SK-N-SH (cell line): Measurements from ENCODE around the gene EED. TPM values are rescaled to one million over a fixed set of nuclear protein-coding genes. Genes with fewer than 3 reads are reported as not detected.

Source experiments
- CTCF ChIA-PET: fragments of 300-600, 350-600 bp; formaldehyde crosslinking; extraction: SDS; loops from one replicate; lab custom pipeline; 2021; lab: Yijun Ruan, JAX
- POLR2A ChIA-PET: fragments of 350-600 bp; sonication (Branson Sonifier 250); formaldehyde crosslinking; extraction: SDS; loops from one replicate; lab custom pipeline; 2020; ENCODE audit warnings: antibody characterized with exemption, inconsistent platforms; lab: Yijun Ruan, JAX
- DNase-seq: peaks from one replicate; pipeline ENCODE4 v3.0.0; 2012
- H2AFZ ChIP-seq: fragments of 200-600 bp; sonication (generic); 2 replicates; pipeline ENCODE4 v1.8.1; 2016; ENCODE audit warnings: antibody characterized with exemption, mild to moderate bottlenecking, low read depth
- H3F3A ChIP-seq: fragments of 200-600 bp; sonication (generic); replicated peaks from 2 replicates; pipeline ENCODE3; 2016; ENCODE audit warnings: antibody characterized with exemption, mild to moderate bottlenecking; ENCODE audit not compliant: insufficient read depth
- H3K27ac ChIP-seq, 2 experiments: fragments of 200-500 bp in 1 of 2; fragments of 200-600 bp in 1 of 2; sonication (Bioruptor generic) in 1 of 2; sonication (generic), shearing (Covaris generic) in 1 of 2; 2 replicates each; pipeline versions ENCODE4 v1.5.1 to v1.6.1; 2014 to 2016; ENCODE audit warnings: low read depth in 2 of 2, inconsistent platforms in 1 of 2, low read length in 1 of 2, mild to moderate bottlenecking in 1 of 2, mixed read lengths in 1 of 2
- H3K27me3 ChIP-seq: fragments of 200-600 bp; sonication (generic), shearing (Covaris generic); 2 replicates; pipeline ENCODE4 v1.6.1; 2016; ENCODE audit warnings: mixed run types; ENCODE audit not compliant: insufficient read depth
- H3K36me3 ChIP-seq, 2 experiments: fragments of 200-500 bp in 1 of 2; fragments of 200-600 bp in 1 of 2; sonication (Bioruptor generic) in 1 of 2; sonication (generic) in 1 of 2; replicated peaks in 1 of 2; 2 replicates each; pipeline versions ENCODE3 to v1.5.1; 2014 to 2016; ENCODE audit warnings: low read length in 1 of 2, mild to moderate bottlenecking in 1 of 2; ENCODE audit not compliant: insufficient read depth in 2 of 2, control insufficient read depth in 1 of 2
- H3K4me1 ChIP-seq, 2 experiments: fragments of 200-500 bp in 1 of 2; fragments of 200-600 bp in 1 of 2; sonication (Bioruptor generic) in 1 of 2; sonication (generic), shearing (Covaris generic) in 1 of 2; 2 replicates each; pipeline versions ENCODE4 v1.5.1 to v1.6.1; 2014 to 2016; ENCODE audit warnings: low read depth in 1 of 2, low read length in 1 of 2, mixed run types in 1 of 2; ENCODE audit not compliant: insufficient read depth in 2 of 2, control insufficient read depth in 1 of 2
- H3K4me2 ChIP-seq: fragments of 200-600 bp; sonication (generic), shearing (Covaris generic); 2 replicates; pipeline ENCODE4 v1.6.1; 2017; ENCODE audit warnings: mixed run types
- H3K4me3 ChIP-seq, 2 experiments: fragments of 200-500 bp in 1 of 2; fragments of 200-600 bp in 1 of 2; sonication (Bioruptor generic) in 1 of 2; sonication (generic), shearing (Covaris generic) in 1 of 2; 2 replicates each; pipeline versions ENCODE4 v1.5.1 to v1.8.1; 2014 to 2016; ENCODE audit warnings: low read depth in 2 of 2, inconsistent platforms in 1 of 2, low read length in 1 of 2, mild to moderate bottlenecking in 1 of 2, mixed read lengths in 1 of 2, moderate library complexity in 1 of 2
- H3K79me2 ChIP-seq: fragments of 200-600 bp; sonication (generic); 2 replicates; pipeline ENCODE4 v1.8.1; 2017; ENCODE audit warnings: mild to moderate bottlenecking; ENCODE audit not compliant: insufficient read depth
- H3K9ac ChIP-seq: fragments of 200-600 bp; sonication (generic); 2 replicates; pipeline ENCODE4 v1.6.1; 2017; ENCODE audit warnings: mixed run types
- H3K9me2 ChIP-seq: fragments of 200-600 bp; sonication (generic); 2 replicates; pipeline ENCODE4 v1.6.1; 2017; ENCODE audit warnings: mixed run types
- H3K9me3 ChIP-seq: fragments of 200-600 bp; sonication (generic); 2 replicates; pipeline ENCODE4 v1.6.1; 2017; ENCODE audit warnings: mixed run types, mild to moderate bottlenecking, moderate library complexity
- H4K20me1 ChIP-seq: fragments of 200-600 bp; sonication (generic); 2 replicates; pipeline ENCODE4 v1.6.1; 2017; ENCODE audit warnings: mild to moderate bottlenecking, mixed run types; ENCODE audit not compliant: insufficient read depth
- CHD2 ChIP-seq: fragments of 150-350 bp; IDR thresholded peaks from 2 replicates; pipeline ENCODE4 v1.6.1; 2018; ENCODE audit warnings: low read length; ENCODE audit not compliant: partially characterized antibody
- ELF1 ChIP-seq: IDR thresholded peaks from 2 replicates; pipeline ENCODE4 v1.4.0; 2012
- EP300 ChIP-seq, 2 experiments: IDR thresholded peaks; 2 replicates each; pipeline versions ENCODE4 v1.4.0 to v1.6.1; 2012; ENCODE audit warnings: borderline replicate concordance in 1 of 2, low read depth in 1 of 2, low read length in 1 of 2
- EZH2phosphoT487 ChIP-seq: fragments of 200-600 bp; sonication (generic); IDR thresholded peaks from 2 replicates; pipeline ENCODE4 v1.6.1; 2017; ENCODE audit warnings: low read depth, mixed run types, mild to moderate bottlenecking, antibody characterized with exemption, moderate library complexity, borderline replicate concordance
- GABPA ChIP-seq: IDR thresholded peaks from 2 replicates; pipeline ENCODE4 v1.4.0; 2012; ENCODE audit warnings: low read depth, mild to moderate bottlenecking
- RCOR1 ChIP-seq: fragments of 150-350 bp; IDR thresholded peaks from 2 replicates; pipeline ENCODE4 v1.6.1; 2017; ENCODE audit warnings: antibody characterized with exemption, low read length
- RXRA ChIP-seq: IDR thresholded peaks from 2 replicates; pipeline ENCODE4 v1.4.0; 2012; ENCODE audit warnings: low read depth, mild to moderate bottlenecking, borderline replicate concordance
- SMC3 ChIP-seq: IDR thresholded peaks from 2 replicates; pipeline ENCODE4 v1.6.1; 2012; ENCODE audit warnings: low read depth, low read length, improper control_type of control experiment
- TAF1 ChIP-seq: IDR thresholded peaks from 2 replicates; pipeline ENCODE4 v1.6.1; 2012; ENCODE audit warnings: low read depth, mild to moderate bottlenecking, low read length, moderate library complexity, borderline replicate concordance
- TEAD4 ChIP-seq: IDR thresholded peaks from 2 replicates; pipeline ENCODE4 v1.4.0; 2012; ENCODE audit warnings: mild to moderate bottlenecking, borderline replicate concordance; ENCODE audit not compliant: insufficient read depth
- YY1 ChIP-seq: IDR thresholded peaks from 2 replicates; pipeline ENCODE4 v1.4.0; 2012; ENCODE audit warnings: low read depth, mild to moderate bottlenecking
- polyA plus RNA-seq, 3 experiments: library from polyadenylated mRNA; depleted of rRNA; stranded (reverse); fragments of >200 nt; gene quantifications; 2 replicates each; pipeline ENCODE4 v1.2.3, GENCODE V29; 2012
- TF ChIP-seq, protein P1 (sequence below): fragments of 150-350 bp; IDR thresholded peaks from 2 replicates; pipeline ENCODE4 v1.6.1; 2016; ENCODE audit warnings: mild to moderate bottlenecking, low read depth, low read length
- TF ChIP-seq, protein P2 (sequence below): fragments of 200-600 bp; sonication (generic); IDR thresholded peaks from 2 replicates; pipeline ENCODE4 v1.6.1; 2017; ENCODE audit warnings: antibody characterized with exemption, mild to moderate bottlenecking, moderate library complexity
- TF ChIP-seq, protein P3 (sequence below): IDR thresholded peaks from 2 replicates; pipeline ENCODE4 v1.6.1; 2012; ENCODE audit warnings: mild to moderate bottlenecking, low read depth, low read length, moderate library complexity
- TF ChIP-seq, protein P4 (sequence below): IDR thresholded peaks from 2 replicates; pipeline ENCODE4 v1.4.0; 2012; ENCODE audit warnings: low read depth

EED gene
- polyA plus RNA-seq, 1 of the 3 experiments (the other 2 are of a cell fraction): 12.8 TPM

DNA sequence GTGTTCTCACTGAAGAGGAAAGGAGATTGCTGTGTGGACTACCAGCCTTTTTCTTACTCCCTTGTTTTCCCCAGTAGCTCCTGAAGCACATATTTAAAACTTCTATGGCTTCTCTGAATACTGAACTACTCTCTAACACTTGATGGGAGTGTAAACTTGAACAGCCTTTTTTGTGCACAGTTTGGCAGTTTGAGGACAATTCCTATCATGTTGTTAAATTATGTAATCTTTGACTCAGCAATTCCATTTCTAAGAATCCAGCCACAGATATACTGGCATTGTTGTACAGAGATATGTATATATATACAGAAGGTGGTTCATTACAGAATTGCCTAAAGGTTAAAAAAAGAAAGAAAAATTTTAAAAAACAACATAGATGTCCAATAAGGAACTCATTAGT, 47.1 kb upstream of the EED start:
- CTCF ChIA-PET: interaction anchor here (0.9 to 6.1 kb wide), 4 partner anchors 14 to 156 kb away, joined by 3 to 49 read pairs (median 3); no protein-coding TSS in a partner anchor
- DNase-seq: no peak
- Histone ChIP-seq H4K20me1 (no peaks in the 10 kb centered on the region), H3K9me3 (no peaks in the 10 kb centered on the region), H3K9me2 (no peaks in the 10 kb centered on the region), H3K9ac (no peak overlapping the region), H3K27me3 (no peaks in the 10 kb centered on the region), H3K4me1 (no peaks in the 10 kb centered on the region; a peak in 3 of 4 replicates)
- POLR2A ChIA-PET: no interaction called here
- TF ChIP-seq TAF1: no peak
- TF ChIP-seq ELF1: no peak
- no peak for TF ChIP-seq SMC3
- TF ChIP-seq, protein P1, sequence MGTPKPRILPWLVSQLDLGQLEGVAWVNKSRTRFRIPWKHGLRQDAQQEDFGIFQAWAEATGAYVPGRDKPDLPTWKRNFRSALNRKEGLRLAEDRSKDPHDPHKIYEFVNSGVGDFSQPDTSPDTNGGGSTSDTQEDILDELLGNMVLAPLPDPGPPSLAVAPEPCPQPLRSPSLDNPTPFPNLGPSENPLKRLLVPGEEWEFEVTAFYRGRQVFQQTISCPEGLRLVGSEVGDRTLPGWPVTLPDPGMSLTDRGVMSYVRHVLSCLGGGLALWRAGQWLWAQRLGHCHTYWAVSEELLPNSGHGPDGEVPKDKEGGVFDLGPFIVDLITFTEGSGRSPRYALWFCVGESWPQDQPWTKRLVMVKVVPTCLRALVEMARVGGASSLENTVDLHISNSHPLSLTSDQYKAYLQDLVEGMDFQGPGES: no peak
- TF ChIP-seq, protein P2, sequence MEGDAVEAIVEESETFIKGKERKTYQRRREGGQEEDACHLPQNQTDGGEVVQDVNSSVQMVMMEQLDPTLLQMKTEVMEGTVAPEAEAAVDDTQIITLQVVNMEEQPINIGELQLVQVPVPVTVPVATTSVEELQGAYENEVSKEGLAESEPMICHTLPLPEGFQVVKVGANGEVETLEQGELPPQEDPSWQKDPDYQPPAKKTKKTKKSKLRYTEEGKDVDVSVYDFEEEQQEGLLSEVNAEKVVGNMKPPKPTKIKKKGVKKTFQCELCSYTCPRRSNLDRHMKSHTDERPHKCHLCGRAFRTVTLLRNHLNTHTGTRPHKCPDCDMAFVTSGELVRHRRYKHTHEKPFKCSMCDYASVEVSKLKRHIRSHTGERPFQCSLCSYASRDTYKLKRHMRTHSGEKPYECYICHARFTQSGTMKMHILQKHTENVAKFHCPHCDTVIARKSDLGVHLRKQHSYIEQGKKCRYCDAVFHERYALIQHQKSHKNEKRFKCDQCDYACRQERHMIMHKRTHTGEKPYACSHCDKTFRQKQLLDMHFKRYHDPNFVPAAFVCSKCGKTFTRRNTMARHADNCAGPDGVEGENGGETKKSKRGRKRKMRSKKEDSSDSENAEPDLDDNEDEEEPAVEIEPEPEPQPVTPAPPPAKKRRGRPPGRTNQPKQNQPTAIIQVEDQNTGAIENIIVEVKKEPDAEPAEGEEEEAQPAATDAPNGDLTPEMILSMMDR: no peak
- TF ChIP-seq EP300 (IDR thresholded peaks at IDR 0.05; ENCODE audit: borderline replicate concordance in 1 of 2, low read depth in 1 of 2, low read length in 1 of 2): no peak
- TF ChIP-seq GABPA: no peak
- TF ChIP-seq, protein P3, sequence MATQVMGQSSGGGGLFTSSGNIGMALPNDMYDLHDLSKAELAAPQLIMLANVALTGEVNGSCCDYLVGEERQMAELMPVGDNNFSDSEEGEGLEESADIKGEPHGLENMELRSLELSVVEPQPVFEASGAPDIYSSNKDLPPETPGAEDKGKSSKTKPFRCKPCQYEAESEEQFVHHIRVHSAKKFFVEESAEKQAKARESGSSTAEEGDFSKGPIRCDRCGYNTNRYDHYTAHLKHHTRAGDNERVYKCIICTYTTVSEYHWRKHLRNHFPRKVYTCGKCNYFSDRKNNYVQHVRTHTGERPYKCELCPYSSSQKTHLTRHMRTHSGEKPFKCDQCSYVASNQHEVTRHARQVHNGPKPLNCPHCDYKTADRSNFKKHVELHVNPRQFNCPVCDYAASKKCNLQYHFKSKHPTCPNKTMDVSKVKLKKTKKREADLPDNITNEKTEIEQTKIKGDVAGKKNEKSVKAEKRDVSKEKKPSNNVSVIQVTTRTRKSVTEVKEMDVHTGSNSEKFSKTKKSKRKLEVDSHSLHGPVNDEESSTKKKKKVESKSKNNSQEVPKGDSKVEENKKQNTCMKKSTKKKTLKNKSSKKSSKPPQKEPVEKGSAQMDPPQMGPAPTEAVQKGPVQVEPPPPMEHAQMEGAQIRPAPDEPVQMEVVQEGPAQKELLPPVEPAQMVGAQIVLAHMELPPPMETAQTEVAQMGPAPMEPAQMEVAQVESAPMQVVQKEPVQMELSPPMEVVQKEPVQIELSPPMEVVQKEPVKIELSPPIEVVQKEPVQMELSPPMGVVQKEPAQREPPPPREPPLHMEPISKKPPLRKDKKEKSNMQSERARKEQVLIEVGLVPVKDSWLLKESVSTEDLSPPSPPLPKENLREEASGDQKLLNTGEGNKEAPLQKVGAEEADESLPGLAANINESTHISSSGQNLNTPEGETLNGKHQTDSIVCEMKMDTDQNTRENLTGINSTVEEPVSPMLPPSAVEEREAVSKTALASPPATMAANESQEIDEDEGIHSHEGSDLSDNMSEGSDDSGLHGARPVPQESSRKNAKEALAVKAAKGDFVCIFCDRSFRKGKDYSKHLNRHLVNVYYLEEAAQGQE: no peak
- TF ChIP-seq YY1: no peak
- no peak for TF ChIP-seq EZH2phosphoT487
- no peak for TF ChIP-seq RCOR1
- no peak for TF ChIP-seq CHD2
- TF ChIP-seq, protein P4, sequence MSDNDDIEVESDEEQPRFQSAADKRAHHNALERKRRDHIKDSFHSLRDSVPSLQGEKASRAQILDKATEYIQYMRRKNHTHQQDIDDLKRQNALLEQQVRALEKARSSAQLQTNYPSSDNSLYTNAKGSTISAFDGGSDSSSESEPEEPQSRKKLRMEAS: no peak
- TF ChIP-seq RXRA: no peak
- TF ChIP-seq TEAD4: no peak
- TF ChIP-seq, all 33 proteins: peak for 0
- Histone ChIP-seq H3K36me3 (no peaks in the 10 kb centered on the region), H3K4me2 (no peak overlapping the region), H3K4me3 (no peak overlapping the region), H3K79me2 (no peaks in the 10 kb centered on the region), H2AFZ (no peak overlapping the region), H3F3A (no peaks in the 10 kb centered on the region), H3K27ac (no peak overlapping the region)
